ENCODE data around the gene PHC2. TPM values are rescaled to one million over a fixed set of nuclear protein-coding genes. Genes with fewer than 3 reads are reported as not detected.

Gene PHC2
- total and polyA plus RNA-seq, 2 of the 13 experiments (the other 11 are each of a cell fraction or from before 2014, with no cell fraction given), result 52.5 to 84.9 TPM

- no peak for FAIRE-seq
- 0% methylated on average over 19 of the region's 104 CpGs for WGBS (ENCODE audit: low lambda C conversion rate)
- CTCF ChIA-PET (ENCODE audit: low intra/inter-chr PET ratio, low total read pairs), result no interaction called here
- TF ChIP-seq ZNF710 (CRISPR knock-in tag; IDR thresholded peaks at IDR 0.05; ENCODE audit: borderline replicate concordance) (peak; percentile 21; the same call in 1 of the 2 replicates), ATF2 (CRISPR knock-in tag; IDR thresholded peaks at IDR 0.05) (peak; percentile 45; the same call in 1 of the 2 replicates), MED13 (CRISPR knock-in tag; IDR thresholded peaks at IDR 0.05) (peak; percentile 56; the same call in 1 of the 2 replicates), ZMAT3 (CRISPR knock-in tag; conservative IDR thresholded peaks at IDR 0.05) (peak; percentile 65; the same call in 1 of the 2 replicates), ZNF12 (CRISPR knock-in tag; IDR thresholded peaks at IDR 0.05) (no peak), ZNF230 (CRISPR knock-in tag; IDR thresholded peaks at IDR 0.05) (no peak), RNF2 (conservative IDR thresholded peaks at IDR 0.05; ENCODE audit: low read depth) (peak; percentile 74; the same call in 1 of the 2 replicates), FOSL2 (CRISPR knock-in tag; IDR thresholded peaks at IDR 0.05) (0 out of 2 replicates have a peak, but pooled peaks have one; percentile 5), MEF2D (CRISPR knock-in tag; IDR thresholded peaks at IDR 0.05) (peak; percentile 80), MAFK (conservative IDR thresholded peaks at IDR 0.05 in 1 of 2, IDR thresholded peaks at IDR 0.05 in 1 of 2; ENCODE audit: low read length in 2 of 2) (no peak), ZNF563 (CRISPR knock-in tag; IDR thresholded peaks at IDR 0.05) (peak; percentile 89; the same call in 1 of the 2 replicates), XBP1 (CRISPR knock-in tag; IDR thresholded peaks at IDR 0.05) (no peak), GPN1 (CRISPR knock-in tag; IDR thresholded peaks at IDR 0.05; ENCODE audit: borderline replicate concordance) (no peak), ZNF232 (CRISPR knock-in tag; IDR thresholded peaks at IDR 0.05; ENCODE audit: borderline replicate concordance) (peak; percentile 45; the same call in 1 of the 2 replicates), REST (IDR thresholded peaks at IDR 0.05; ENCODE audit: borderline replicate concordance in 1 of 2, low read depth in 1 of 2, low read length in 2 of 2) (no peak), HOXA5 (CRISPR knock-in tag; IDR thresholded peaks at IDR 0.05) (0 out of 2 replicates have a peak, but pooled peaks have one; percentile 62)
Measured at GRCh38 chr1:33349778-33350610, 80.9 kb downstream of the PHC2 start.

More at GRCh38 chr1:33349778-33350610, 80.9 kb downstream of the PHC2 start:
- Histone ChIP-seq H3K27me3 (ENCODE audit: control insufficient read depth in 1 of 2, insufficient read depth in 2 of 2, low read length in 2 of 2) (no peaks in the 10 kb centered on the region; a peak in 1 of 5 replicates), H4K20me1 (ENCODE audit: insufficient read depth, low read length) (no peaks in the 10 kb centered on the region), H3K36me3 (replicated peaks in 1 of 2; ENCODE audit: control insufficient read depth in 1 of 2, insufficient read depth in 2 of 2, low read length in 2 of 2) (peaks cover 0 to 9% of the 10 kb centered on the region in 2 experiments; a peak in 2 of 5 replicates), H3K9me3 (ENCODE audit: low read length) (no peaks in the 10 kb centered on the region), H3K4me3 (replicated peaks in 1 of 3; ENCODE audit: insufficient read depth in 1 of 3, low read depth in 2 of 3, low read length in 3 of 3) (peak overlapping the region; percentile 60 to 88 (median 88)), H3K9ac (ENCODE audit: insufficient read depth, low read depth, low read length) (peak overlapping the region; percentile 78), H3K4me1 (ENCODE audit: insufficient read depth, low read length) (peaks cover 67% of the 10 kb centered on the region), H3K4me2 (ENCODE audit: low read depth, low read length) (peak overlapping the region; percentile 97), H3K79me2 (ENCODE audit: insufficient read depth, low read length) (peaks cover 44% of the 10 kb centered on the region), H2AFZ (ENCODE audit: low read length) (no peak overlapping the region), H3K27ac (ENCODE audit: extremely low read length, insufficient read depth, low read length) (peak overlapping the region; percentile 69)
- POLR2A ChIA-PET, result interaction anchor here (0.6 to 3.2 kb wide), 10 partner anchors 10 to 1780 kb away, joined by 3 to 29 read pairs (median 4); partner anchors contain the start of gene A3GALT2
- intact Hi-C loops (cut with micrococcal nuclease; ENCODE audit: unreplicated experiment) (loop anchor here (1.0 kb wide), 1 partner anchor 8 kb away; no protein-coding TSS in a partner anchor), in situ Hi-C loops (cut with HindIII; ENCODE audit: extremely low pct_ligation_motif_present, low pct_unique_long_range_greater_than_20kb) (no loop called here)
- DNase-seq (ENCODE audit: low spot score), result peak; percentile 62
- ATAC-seq, result peak; percentile 78
- BruUV-seq (replicated peaks), result no TSS peak

All from HepG2 (cell line).